LHCN-M2 (cell line): Measurements from ENCODE around the gene GAREM1. TPM values are rescaled to one million over a fixed set of nuclear protein-coding genes. Genes with fewer than 3 reads are reported as not detected.
A peak's percentile ranks its signal among the peaks of the same experiment; 100 is the strongest.
"Not testable (repeated sequence)": the region's sequence is repeated elsewhere in the genome, so short reads cannot be mapped to it uniquely, and the experiment has no call there.

ENCODE experiments used
- DNase-seq: peaks from one replicate; pipeline ENCODE4 v3.0.0-alpha.2; 2012; ENCODE audit warnings: low read depth
- total RNA-seq: library from RNA; depleted of rRNA; stranded (reverse); fragments of >200 nt; gene quantifications from 2 replicates; pipeline ENCODE4 v1.2.3, GENCODE V29; 2014

GAREM1 gene
- total RNA-seq, 1 experiment from 2014 or later, result 3.8 TPM

DNA sequence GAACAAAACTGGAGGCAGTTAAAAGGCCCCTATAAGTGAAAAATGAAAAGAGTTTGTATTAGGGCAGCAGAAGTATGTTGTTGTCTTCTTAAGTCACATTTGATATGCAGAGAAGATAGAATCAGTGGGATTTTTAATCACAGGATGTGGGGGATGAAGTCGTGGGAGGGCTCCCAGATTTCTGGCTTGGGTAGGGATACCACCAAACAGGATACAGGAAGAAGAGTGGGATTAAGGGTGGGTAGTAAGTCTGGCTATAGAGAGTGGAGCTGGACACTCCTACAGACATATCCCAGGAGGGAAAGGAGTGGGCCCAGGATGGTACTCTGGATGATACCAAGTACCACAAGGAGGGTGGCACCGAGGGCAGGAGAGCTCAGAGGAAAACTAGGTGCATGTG is 99.3 kb downstream of the GAREM1 start:
- DNase-seq, result no peak

DNA sequence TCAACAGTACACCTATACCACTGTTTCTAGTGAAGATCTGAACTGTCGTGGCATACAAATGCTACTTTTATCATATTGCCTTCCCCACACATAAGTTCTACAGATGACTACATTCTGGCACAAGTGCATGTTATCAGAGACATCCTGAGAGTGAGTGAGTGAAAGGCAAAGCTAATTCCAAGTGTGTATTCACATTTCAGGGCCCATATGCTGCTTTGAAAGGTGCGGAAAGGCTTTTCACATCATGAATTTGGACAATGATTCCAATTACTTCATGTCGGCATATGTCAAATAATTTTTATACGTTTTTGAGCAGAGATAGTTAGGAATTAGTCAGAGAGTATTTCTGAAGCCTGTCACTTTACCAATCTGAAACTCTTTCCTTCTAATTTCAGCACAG is 101.7 kb downstream of the GAREM1 start:
- DNase-seq, result no peak

DNA sequence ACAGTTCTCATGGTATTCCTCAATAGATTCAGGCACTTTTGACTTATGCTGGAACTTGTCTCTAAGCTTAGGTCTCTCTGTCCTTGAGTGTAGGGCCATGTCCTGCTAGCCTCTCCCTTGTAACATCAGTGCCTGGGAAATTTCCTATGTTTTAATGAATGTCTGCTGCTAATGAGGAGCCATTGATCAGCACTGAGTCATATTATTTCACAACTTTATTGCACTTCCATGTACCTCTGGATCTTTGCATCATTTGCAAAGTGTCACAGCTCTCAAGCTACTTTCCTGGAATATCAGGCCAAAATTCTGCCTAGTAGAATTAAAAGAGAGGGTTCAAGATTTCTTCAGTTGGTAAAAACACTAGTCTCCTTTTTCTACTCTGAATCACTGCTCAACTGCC is 102.5 kb downstream of the GAREM1 start:
- DNase-seq, result no peak

DNA sequence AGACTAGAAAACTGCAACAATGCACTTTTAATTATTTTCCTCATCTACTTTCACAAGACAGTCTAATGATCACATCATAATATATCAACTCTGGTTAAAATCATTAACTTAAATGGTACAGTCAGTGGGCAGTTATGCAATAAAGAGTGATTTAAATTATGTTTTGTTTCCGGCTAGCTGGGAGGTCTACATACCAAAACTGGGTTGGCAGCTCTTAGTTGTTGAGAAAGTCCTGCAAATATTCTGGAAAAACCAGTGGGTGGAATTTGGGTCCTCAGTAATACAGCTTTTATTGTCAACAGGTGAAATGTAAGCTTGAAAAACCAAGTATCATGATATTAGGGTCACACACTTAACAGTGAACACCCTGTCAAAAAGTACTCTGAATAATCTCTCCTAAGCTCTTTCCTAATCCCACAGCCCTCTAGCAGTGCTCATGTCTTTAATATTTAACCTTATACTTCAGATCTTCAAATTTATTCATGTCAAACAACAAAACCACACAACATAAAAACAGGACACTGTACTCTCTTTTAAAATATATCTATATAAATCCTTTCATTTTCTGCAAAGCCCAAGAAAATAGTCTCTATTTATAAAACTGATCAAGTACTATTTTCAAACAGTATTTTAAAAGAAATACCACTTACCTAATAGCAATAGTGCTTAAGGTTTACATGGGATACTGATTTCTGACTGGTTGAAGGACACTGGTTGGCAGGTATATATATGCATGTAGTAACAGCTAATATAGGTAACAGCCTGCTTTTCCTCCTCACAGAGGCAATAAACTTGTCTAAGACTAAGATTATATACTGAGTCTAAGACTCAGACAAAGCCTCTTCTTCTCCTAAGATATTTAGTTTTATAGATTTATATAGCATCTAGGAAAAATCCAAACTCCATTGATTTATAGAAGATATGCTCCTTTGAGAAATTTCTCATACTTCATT is 103.8 kb downstream of the GAREM1 start:
- DNase-seq, result no peak

DNA sequence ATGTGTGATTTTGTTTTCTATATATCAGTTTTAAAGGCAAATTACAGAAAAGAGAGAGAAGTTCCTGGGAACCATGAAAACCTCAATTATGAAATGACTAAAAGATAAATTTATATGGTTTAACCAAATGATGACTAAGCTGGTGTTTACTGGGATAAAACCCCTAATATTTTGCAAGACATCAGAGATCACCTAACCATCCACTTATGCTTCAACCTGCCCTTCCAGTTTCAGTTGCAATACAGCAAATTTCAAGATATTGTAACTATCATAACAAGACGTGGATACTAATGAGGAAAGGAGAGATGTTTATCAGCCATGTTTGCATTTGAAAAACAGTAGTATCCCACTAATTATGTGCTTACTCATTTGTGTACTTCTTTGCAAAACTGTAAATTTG is 108.2 kb downstream of the GAREM1 start:
- peak; percentile 41 for DNase-seq

DNA sequence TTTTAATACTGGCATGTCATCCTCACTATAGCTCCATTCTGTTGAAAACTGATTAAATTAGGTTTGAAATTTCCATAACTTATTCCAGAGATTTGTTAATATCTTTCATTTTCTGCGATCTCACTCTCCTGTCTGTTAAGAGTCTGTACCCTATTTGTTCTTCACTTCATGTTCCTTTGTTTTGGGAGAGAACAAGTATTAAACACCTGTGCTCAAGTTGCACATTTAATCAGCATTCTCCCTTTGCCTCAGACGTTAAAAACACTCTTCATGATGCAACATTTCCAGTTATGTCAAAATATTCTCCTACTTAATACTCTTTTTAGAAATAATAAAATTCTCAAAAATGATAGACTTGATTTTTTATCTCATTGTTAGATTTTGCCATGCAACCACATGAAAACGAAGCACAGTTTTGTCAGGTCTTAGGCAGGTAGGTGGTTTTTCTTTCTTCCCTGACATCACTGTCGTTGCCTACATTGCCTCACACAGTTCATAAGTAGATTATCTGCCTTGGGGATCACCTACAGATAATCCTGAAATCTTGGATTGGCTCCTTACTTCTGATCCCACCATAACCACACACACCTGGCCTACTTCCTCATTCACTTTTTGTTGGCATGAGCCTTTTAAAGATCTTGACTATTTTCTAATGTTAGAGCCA is 109.9 kb downstream of the GAREM1 start:
- DNase-seq, result no peak

DNA sequence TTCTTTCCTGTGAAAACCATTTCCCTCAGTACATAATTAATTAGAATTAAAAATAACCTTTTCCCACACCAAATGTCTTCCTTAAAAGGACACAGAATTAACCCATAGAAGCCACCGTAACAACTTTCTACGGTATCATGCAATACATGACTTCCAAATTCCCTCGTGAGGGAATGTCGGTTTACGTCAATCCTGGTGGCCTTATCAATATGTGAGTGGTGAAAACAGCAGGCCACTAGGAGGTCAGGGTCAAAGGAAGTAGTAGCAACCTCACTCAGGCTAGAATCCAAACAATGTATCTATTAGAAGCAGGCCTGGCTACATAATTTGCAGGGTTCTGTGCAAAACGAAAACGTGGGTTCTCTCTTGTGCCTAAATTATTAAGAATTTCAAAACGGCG is 112.2 kb downstream of the GAREM1 start:
- no peak for DNase-seq

DNA sequence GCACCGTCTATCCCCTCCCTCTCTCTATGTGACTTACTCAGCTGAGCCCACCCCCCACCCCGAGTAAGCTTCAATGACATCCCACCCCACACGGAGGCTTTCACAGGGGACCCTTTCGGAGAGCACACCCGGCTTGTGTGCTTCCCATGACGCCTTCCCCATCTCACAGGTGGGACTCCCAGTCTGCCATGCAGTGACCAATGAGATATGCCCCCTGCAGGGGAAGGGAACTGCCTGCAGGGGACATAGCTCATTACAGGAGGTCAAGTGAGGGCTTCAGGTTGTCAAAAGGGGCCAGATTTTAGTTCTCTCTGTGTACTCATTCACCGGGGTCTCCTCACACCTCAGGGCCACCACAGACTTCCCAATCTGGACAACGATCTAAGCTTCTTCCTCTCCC is 112.6 kb downstream of the GAREM1 start:
- no peak for DNase-seq

DNA sequence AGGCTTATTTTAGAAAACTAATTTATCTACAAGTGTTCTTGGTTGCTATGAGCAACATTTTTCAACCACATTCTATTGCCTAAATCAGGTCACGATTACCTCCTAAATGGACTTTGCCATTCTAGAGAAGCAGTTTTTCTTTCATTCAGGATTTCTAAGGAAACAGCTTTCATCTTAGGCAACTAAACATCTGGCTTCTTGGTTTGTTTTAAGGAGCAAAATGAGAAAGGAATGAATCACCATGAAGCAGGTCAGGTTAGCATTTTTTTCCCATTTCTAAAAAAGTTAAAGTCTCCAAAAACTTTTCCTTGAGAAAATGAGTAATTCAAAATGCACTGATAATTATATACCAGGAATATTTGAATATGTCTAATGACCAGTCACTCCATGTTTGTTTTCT is 114.8 kb downstream of the GAREM1 start:
- DNase-seq, result peak; percentile 32

DNA sequence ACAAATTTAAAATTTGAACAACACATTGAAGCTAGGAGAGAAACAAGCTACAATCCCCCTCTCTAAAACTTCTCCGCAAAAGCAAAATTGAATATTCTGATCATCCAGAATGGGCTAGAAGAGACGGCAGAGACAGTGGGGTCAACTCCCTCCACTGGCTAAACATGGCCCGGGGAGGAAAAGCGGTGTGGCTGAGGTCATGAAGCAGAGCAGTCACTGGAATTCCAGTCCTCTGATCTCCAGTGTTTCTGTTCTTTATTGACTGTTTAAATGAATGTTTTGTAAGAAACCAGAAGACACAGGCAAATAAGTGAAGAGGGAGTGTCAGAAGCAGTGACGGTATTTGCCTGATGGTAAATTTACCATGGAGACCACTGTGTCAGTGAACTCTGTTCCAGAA is 116.2 kb downstream of the GAREM1 start:
- no peak for DNase-seq

DNA sequence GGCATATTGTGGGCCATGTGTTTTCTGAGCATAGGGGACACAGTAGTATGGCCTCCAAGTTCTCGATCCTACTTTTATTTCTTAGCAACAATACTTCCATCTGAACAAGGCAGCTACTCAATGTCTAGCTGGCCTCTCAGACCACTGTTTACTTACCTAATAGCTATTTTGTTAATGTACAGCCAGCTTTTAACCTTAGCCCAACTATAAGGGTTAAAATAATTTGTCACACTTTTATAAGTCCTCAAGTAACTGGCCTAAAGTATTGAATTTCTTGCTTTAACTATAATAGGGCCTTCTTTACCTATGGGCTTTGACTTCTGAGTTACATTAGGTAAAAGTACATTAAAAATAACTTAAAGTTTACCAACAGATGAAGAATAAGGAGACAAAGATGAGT is 117.4 kb downstream of the GAREM1 start:
- no peak for DNase-seq

DNA sequence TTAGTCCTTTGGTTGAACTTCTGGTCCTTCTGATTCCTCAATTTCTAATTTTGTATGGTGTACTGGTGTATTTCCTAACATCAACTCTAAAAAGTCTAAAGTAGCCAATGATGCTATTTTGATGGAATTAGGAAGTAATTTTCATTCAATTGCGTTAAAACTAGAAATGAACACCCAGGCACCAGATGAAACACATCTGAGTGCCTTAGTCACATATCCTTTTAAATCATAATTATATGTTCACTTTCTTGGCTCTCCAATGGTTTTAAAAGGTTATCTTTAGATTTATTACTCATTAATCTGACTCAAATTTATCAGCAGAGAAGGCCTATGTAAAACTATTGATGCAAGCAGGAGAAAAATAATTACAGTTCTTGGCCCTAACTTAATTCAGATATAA is 119.7 kb downstream of the GAREM1 start:
- DNase-seq, result peak; percentile 23

DNA sequence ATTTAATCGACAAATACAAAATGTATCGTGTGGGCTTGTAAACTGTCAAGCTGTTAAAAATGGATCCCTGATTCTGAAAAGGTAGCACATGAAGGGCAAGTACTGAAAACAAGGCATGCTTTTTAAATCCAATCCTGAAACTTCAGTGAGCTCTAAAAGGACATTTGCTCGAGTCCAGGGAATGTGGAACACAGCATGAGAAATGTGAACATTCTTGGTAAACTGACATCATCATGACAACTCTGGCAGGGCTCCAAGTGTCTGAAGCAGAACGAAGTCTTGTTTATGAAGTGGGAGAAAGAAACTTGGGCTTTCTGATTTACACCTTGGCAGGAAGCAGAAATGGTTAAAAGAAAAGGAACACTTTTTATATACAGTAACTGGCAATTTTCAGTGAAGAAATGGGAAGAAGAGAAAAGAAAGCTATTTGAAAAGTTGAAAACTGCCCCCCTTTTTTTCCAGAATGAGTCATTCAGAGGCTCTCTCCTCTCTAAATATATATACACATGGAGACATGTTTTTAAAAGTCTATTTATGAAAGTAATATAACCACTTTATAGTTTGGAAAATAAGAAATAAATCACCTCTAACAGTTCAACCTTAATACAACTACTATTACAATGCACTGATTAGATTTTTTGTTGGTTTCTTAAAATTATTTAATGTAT is 120.8 kb downstream of the GAREM1 start:
- peak; percentile 94 for DNase-seq

DNA sequence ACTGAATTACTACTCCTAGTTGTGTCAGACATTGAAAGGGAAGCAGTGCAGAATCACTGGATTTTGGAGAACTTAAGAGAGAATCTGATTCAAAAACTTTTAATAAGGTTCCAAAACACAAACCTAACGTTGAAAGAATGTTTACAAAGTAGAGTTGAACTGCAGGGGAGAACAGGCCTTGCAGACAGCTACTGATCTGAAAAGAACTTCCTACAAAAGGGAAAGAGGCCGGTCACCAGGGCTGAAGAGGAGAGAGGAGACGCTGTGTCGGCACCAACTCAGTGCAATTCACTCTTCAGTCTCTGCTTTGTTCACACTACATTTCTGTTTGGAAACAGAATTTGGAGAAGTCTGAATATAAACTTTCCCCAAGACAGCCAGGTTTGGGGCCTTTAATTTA is 124.0 kb downstream of the GAREM1 start:
- no peak for DNase-seq

DNA sequence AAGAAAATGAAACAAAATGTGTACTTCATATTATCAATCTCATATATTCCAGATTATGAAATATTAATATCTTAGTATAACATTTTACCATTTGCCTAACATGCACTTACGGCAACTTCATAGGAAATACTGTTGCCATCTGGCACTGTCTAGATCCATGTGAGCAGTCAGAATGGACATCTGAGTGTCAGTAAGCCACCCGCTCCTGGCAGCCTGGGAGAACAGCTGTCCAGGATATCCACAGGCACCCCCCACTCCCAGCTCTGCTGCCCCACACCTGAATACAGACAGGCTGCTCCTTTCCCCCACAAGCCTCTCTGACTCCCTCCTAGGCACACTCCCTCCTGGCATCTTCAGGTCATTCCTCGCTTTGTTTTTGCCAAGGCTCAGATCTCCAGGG is 127.0 kb downstream of the GAREM1 start:
- DNase-seq, result no peak

DNA sequence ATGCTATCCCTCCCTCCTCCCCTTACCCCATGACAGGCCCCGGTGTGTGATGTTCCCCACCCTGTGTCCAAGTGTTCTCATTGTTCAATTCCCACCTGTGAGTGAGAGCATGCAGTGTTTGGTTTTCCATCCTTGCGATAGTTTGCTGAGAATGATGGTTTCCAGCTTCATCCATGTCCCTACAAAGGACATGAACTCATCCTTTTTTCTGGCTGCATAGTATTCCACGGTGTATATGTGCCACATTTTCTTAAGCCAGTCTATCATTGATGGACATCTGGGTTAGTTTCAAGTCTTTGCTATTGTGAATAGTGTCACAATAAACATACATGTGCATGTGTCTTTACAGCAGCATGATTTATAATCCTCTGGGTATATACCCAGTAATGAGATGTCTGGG is 129.6 kb downstream of the GAREM1 start:
- not testable (repeated sequence) for DNase-seq

DNA sequence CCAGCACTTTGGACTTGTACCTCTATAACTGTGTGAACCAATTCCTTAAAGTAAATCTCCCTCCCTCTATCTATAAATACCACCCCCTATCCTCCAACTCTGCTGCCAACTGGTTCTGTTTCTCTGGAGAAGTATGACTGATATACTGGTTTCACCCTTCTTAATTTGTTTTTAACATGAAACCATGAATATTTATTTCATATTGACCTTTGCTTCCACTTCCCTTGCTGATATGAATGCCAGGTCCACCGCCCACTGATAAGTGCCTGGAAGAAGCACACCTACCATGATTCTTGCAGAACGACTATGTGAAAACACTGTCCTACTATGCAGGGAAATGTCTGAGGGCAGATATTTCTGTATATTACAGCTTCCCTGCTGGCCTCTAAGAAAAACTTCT is 131.6 kb downstream of the GAREM1 start:
- no peak for DNase-seq

DNA sequence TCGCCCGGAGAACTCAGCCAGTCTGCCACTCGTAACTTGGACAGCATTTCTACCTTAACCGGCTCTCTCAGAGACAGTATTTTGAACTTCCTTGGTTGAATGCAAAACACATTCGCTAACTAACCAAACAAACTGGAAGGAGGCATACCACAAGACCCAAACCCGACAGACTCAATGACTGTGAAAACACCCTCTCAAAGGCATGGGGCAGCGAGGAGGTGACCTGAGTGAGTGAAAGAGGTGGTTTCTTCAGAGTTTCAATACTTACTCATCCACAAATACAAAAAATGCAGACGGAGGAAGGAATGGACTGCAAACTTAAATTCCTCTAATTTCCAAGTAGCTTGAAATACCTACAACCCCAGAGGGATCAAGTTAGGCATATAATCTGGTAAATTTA is 132.9 kb downstream of the GAREM1 start:
- no peak for DNase-seq

DNA sequence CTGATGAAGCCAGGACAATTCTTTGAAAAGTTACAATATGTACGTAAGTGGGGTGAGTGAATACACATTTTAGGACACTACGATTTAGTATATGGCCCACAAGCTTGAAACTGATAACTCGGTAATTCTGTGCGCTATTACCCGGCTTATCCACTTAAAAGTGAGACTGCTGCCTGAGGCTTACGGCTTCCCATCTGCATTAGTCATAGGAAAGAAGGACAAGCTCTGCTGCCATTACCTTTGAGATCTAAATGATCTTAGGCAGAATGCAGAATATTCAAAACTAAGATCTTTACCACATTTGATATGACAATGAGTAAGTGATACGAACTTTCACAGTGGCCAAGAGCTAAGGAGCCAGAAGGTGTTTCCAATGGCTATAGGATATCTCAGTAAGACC is 133.3 kb downstream of the GAREM1 start:
- no peak for DNase-seq

DNA sequence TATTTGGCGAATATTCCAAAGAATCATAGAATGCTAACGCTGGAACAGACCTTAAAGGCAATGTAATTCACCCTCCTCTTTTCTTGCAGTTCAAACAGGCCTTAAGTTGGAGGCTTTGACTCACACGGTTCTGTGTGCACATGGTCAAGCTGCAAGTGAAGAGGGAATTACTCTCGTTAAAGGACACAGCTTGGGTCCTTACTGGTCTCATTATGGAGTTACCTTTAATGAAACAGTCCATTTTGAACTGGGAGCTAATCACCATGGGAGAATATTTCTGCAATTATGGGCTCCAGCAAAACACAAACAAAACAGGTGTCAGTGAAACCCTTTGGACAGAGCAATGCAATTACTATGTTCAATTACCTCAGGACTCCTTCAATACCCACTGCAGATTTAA is 135.5 kb downstream of the GAREM1 start:
- no peak for DNase-seq

DNA sequence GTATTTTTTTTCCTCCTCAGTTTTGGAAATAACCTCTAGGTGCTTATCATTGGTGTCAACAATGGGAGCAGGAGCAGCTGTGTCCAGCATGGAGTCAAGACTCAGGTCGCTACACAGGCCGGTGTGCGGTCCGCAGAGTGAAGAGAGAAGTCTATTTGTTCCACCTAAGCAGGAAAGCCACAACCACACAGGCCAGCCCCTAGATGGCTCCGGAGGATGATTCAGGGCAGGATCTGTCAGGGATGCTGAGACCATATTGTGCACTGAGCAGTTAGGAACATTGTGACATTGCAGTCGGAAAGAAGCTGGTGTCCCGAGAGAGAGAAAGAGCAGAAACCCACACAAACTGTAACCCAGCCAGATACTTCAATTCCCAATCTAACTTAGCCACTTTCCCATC is 136.9 kb downstream of the GAREM1 start:
- no peak for DNase-seq

DNA sequence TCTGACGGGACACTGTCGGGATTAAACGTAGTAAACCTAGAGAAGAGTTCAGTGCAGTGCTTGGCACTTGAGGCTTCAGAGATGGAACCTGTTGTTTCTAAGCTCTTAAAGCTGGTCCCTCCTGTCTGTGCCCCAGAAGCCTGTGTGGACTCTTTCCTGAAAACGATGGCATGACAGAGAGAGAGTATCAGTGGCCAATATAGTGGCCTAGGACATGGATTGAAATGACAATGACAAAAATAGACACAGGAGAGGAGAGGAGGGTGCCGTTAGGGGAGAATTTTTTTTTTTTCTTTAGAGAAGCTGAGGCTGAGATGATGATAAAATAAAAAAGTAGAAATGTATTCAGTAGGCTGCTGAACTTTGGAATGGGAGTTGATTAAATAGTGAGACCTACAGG is 138.0 kb downstream of the GAREM1 start:
- no peak for DNase-seq

DNA sequence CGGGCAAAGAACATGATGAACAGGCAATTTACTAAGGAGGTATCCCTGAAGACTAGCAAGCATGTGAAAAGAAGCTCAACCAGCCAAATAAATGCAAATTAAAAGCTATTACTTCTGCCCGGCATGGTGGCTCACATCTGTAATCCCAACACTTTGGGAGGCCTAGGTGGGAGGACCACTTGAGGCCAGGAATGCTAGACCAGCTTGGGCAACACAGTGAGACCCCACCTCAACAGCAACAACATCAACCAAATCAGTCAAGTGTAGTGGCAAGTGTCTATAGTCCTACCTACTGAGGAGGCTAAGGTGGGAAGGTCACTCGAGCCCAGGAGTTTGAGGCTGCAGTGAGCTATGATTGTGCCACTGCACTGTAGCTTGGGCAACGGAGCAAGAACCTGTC is 141.7 kb downstream of the GAREM1 start:
- no peak for DNase-seq
